ENCODE data around the gene RYR3. TPM values are rescaled to one million over a fixed set of nuclear protein-coding genes. Genes with fewer than 3 reads are reported as not detected.
"Not testable (repeated sequence)": the region's sequence is repeated elsewhere in the genome, so short reads cannot be mapped to it uniquely, and the experiment has no call there.

RYR3 gene
- total RNA-seq, 1 donor = 0.10 TPM

- H3K4me1 ChIP-seq (ENCODE audit: insufficient read depth, low read length) = no peaks in the 10 kb centered on the region
- H3K9me3 ChIP-seq (ENCODE audit: low read depth, low read length) = no peaks in the 10 kb centered on the region
- H3K27me3 ChIP-seq (ENCODE audit: insufficient read depth, low read length) = no peaks in the 10 kb centered on the region
- no peak overlapping the region for H3K4me3 ChIP-seq (ENCODE audit: low read length)
These were observed 258.3 kb downstream of the RYR3 start for GRCh38 chr15:33569036-33569435.

DNA sequence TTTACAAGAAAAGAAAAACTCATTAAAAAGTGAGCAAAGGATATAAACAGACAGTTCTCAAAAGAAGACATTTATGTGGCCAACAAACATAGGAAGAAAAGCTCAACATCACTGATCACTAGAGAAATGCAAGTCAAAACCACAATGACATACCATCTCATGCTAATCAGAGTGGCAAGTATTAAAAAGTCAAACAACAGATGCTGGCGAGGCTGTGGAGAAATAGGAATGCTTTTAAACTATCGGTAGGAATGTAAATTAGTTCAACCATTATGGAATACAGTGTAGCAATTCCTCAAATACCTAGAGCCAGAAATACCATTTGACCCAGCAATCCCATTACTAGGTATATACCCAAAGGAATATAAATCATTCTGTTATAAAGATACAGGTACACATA, 267.1 kb downstream of the RYR3 start:
- not testable (repeated sequence) for H3K4me3 ChIP-seq (ENCODE audit: low read length); H3K27me3 ChIP-seq (ENCODE audit: insufficient read depth, low read length); H3K9me3 ChIP-seq (ENCODE audit: low read depth, low read length); H3K4me1 ChIP-seq (ENCODE audit: insufficient read depth, low read length)

GRCh38 chr15:33580526-33580925, 269.8 kb downstream of the RYR3 start:
- Histone ChIP-seq H3K4me3 (ENCODE audit: low read length) (no peak overlapping the region), H3K9me3 (ENCODE audit: low read depth, low read length) (no peaks in the 10 kb centered on the region), H3K27me3 (ENCODE audit: insufficient read depth, low read length) (no peaks in the 10 kb centered on the region), H3K4me1 (ENCODE audit: insufficient read depth, low read length) (no peaks in the 10 kb centered on the region)

- H3K27me3 ChIP-seq (ENCODE audit: insufficient read depth, low read length) = no peaks in the 10 kb centered on the region
- no peaks in the 10 kb centered on the region for H3K4me1 ChIP-seq (ENCODE audit: insufficient read depth, low read length)
- no peaks in the 10 kb centered on the region for H3K9me3 ChIP-seq (ENCODE audit: low read depth, low read length)
- no peak overlapping the region for H3K4me3 ChIP-seq (ENCODE audit: low read length)
These were observed 270.3 kb downstream of the RYR3 start for GRCh38 chr15:33581032-33581431.

DNA sequence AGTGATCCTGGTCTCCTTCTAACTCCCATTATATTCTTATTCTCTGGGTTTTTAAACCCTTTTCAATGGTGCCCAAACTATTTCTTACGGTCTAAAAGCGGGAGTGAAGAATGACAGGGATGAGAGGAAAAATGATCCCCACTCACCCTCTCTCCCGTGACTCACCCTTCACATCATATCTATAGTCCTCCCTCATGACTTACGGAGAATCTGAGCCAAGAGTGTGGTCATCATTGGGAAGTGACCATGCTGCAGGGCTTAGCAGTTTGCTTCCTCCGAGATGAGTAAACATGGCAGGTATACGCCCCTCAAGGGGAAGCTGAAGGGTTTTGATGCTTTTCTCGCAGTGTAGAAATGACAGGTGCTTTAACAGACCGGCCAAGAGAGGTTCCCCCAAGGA, 274.0 kb downstream of the RYR3 start:
- Histone ChIP-seq H3K4me1 (ENCODE audit: insufficient read depth, low read length) (no peaks in the 10 kb centered on the region), H3K27me3 (ENCODE audit: insufficient read depth, low read length) (no peaks in the 10 kb centered on the region), H3K4me3 (ENCODE audit: low read length) (no peak overlapping the region), H3K9me3 (ENCODE audit: low read depth, low read length) (no peaks in the 10 kb centered on the region)

DNA sequence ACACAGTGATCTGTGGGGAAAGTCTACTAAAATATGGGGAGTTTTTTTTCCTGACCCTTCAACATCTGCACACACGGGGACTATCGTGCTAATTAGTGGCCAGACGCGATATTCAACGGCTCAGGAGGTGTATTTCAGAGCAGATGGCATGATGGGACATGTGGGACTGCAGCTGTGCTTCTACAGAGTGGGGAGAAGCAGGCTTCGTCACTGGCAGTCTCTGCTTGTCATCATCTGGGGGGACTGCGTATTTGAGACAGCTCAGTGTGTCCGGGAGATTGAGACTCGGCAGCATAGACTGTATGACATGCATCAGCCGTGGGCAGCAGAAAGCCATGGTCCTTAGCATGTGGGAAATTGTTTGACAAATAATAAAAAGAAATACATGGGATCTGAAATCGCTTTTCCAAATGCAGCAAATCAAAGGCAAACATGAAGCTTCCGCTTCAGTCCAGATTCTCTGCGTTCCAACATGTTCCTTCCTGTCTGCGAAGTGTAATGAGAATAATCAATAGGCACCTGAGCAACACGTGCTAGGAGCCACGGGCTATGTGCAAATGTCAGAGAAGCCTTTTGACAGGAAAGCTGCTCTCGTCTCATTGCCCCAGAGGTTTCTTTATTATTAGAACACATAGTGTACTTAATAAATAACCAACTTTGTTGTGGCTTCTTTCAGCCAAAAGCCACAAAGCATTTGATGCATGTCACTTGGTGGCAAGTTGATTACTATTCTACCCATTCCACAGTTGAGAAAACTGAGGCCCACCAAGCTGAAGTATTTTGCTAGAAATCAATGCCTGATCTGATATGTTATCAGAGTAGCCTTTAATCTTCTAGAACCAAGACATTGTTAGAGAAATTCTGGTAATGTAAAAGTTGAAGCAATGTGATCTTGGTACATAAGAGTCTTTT, 276.3 kb downstream of the RYR3 start:
- Histone ChIP-seq H3K9me3 (ENCODE audit: low read depth, low read length) (no peaks in the 10 kb centered on the region), H3K4me1 (ENCODE audit: insufficient read depth, low read length) (no peaks in the 10 kb centered on the region), H3K27me3 (ENCODE audit: insufficient read depth, low read length) (no peaks in the 10 kb centered on the region), H3K4me3 (ENCODE audit: low read length) (no peak overlapping the region)

- Histone ChIP-seq H3K4me1 (ENCODE audit: insufficient read depth, low read length) (no peaks in the 10 kb centered on the region), H3K4me3 (ENCODE audit: low read length) (no peak overlapping the region), H3K27me3 (ENCODE audit: insufficient read depth, low read length) (no peaks in the 10 kb centered on the region), H3K9me3 (ENCODE audit: low read depth, low read length) (no peaks in the 10 kb centered on the region)
These were observed 277.0 kb downstream of the RYR3 start for GRCh38 chr15:33587773-33588172.

GRCh38 chr15:33592864-33593263, 282.1 kb downstream of the RYR3 start:
- Histone ChIP-seq H3K27me3 (ENCODE audit: insufficient read depth, low read length) (no peaks in the 10 kb centered on the region), H3K4me3 (ENCODE audit: low read length) (no peak overlapping the region), H3K4me1 (ENCODE audit: insufficient read depth, low read length) (no peaks in the 10 kb centered on the region), H3K9me3 (ENCODE audit: low read depth, low read length) (no peaks in the 10 kb centered on the region)

DNA sequence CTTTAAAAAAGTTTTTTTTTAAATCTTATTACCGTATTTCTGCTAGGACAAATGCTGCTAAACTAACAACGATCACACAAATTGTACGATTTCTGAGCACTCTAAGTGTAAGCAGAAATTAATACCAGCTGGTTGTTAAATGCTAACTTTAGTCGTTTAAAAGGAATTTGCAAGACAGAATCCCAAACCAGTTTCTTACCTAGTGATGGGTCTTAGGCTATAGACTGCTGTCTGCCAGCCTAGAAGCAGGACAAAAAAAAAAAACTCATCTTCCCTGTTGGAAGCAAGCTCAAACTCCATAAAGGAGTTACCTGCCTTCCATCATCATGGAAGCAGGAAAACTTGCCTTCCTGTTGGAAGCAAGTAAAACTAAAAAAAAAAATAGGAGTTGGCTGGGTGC, 287.6 kb downstream of the RYR3 start:
- not testable (repeated sequence) for H3K4me3 ChIP-seq (ENCODE audit: low read length); H3K4me1 ChIP-seq (ENCODE audit: insufficient read depth, low read length); H3K9me3 ChIP-seq (ENCODE audit: low read depth, low read length); H3K27me3 ChIP-seq (ENCODE audit: insufficient read depth, low read length)

- H3K4me3 ChIP-seq (ENCODE audit: low read length) = no peak overlapping the region
These were observed 289.4 kb downstream of the RYR3 start for GRCh38 chr15:33600212-33600611.

GRCh38 chr15:33601461-33601860, 290.7 kb downstream of the RYR3 start:
- Histone ChIP-seq H3K4me1 (ENCODE audit: insufficient read depth, low read length) (no peaks in the 10 kb centered on the region), H3K9me3 (ENCODE audit: low read depth, low read length) (no peaks in the 10 kb centered on the region), H3K4me3 (ENCODE audit: low read length) (no peak overlapping the region), H3K27me3 (ENCODE audit: insufficient read depth, low read length) (no peaks in the 10 kb centered on the region)

More at GRCh38 chr15:33600212-33600611, 289.4 kb downstream of the RYR3 start:
- Histone ChIP-seq H3K27me3 (ENCODE audit: insufficient read depth, low read length) (no peaks in the 10 kb centered on the region), H3K4me1 (ENCODE audit: insufficient read depth, low read length) (no peaks in the 10 kb centered on the region), H3K9me3 (ENCODE audit: low read depth, low read length) (no peaks in the 10 kb centered on the region)

- Histone ChIP-seq H3K27me3 (ENCODE audit: insufficient read depth, low read length) (no peaks in the 10 kb centered on the region), H3K9me3 (ENCODE audit: low read depth, low read length) (no peaks in the 10 kb centered on the region), H3K4me1 (ENCODE audit: insufficient read depth, low read length) (no peaks in the 10 kb centered on the region), H3K4me3 (ENCODE audit: low read length) (no peak overlapping the region)
These were observed 297.9 kb downstream of the RYR3 start for GRCh38 chr15:33608714-33609113.

DNA sequence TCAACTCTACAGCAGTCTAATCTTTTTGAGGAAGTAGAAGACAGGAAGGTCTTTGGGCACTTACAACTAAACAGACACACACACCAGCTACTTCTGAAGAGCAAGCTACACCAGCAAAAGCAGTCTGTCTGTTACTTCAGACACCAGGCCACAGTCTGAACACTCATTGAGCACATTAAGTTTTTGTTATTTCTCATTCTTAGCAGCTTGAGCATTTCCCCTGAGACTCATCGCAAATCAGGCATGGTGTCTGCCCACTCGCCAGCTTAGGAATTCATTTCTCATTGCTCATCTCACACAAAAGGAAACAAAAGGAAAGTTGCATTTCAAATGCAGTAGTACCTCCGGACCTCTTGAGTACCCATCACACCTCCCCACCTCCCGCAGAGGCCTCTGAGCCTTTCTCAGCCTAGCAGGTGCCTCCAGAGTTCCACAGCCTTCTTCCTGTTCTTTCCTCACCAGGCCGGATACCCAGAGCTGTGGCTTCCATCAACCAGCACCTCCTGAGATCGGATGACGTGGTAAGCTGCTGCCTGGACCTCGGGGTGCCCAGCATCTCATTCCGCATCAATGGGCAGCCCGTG, 302.0 kb downstream of the RYR3 start:
- H3K9me3 ChIP-seq (ENCODE audit: low read depth, low read length) = no peaks in the 10 kb centered on the region
- H3K27me3 ChIP-seq (ENCODE audit: insufficient read depth, low read length) = no peaks in the 10 kb centered on the region
- H3K4me3 ChIP-seq (ENCODE audit: low read length) = no peak overlapping the region
- no peaks in the 10 kb centered on the region for H3K4me1 ChIP-seq (ENCODE audit: insufficient read depth, low read length)

- no peaks in the 10 kb centered on the region for H3K9me3 ChIP-seq (ENCODE audit: low read depth, low read length)
- no peak overlapping the region for H3K4me3 ChIP-seq (ENCODE audit: low read length)
- no peaks in the 10 kb centered on the region for H3K4me1 ChIP-seq (ENCODE audit: insufficient read depth, low read length)
- H3K27me3 ChIP-seq (ENCODE audit: insufficient read depth, low read length) = no peaks in the 10 kb centered on the region
These were observed 305.7 kb downstream of the RYR3 start for GRCh38 chr15:33616475-33616874.

DNA sequence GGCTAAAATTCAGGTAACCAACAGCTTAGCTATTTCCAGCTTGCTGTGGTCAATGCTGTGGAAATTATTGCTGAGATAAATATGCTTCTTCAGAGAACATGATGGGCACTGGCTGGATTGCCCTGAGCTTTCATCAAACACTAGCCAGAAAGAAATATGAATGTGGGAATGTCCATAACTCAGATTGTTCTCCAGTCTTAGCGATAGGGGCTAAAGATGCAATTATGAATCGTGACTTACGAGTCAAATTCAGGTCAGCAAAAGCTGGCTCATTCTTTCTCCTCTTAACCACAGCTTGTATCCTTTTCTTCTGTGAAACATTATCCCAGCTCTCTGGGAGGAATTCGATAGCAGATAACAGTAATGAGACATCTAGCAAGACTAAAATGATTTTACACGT, 307.6 kb downstream of the RYR3 start:
- H3K27me3 ChIP-seq (ENCODE audit: insufficient read depth, low read length) = no peaks in the 10 kb centered on the region
- no peaks in the 10 kb centered on the region for H3K9me3 ChIP-seq (ENCODE audit: low read depth, low read length)
- H3K4me3 ChIP-seq (ENCODE audit: low read length) = no peak overlapping the region
- no peaks in the 10 kb centered on the region for H3K4me1 ChIP-seq (ENCODE audit: insufficient read depth, low read length)

DNA sequence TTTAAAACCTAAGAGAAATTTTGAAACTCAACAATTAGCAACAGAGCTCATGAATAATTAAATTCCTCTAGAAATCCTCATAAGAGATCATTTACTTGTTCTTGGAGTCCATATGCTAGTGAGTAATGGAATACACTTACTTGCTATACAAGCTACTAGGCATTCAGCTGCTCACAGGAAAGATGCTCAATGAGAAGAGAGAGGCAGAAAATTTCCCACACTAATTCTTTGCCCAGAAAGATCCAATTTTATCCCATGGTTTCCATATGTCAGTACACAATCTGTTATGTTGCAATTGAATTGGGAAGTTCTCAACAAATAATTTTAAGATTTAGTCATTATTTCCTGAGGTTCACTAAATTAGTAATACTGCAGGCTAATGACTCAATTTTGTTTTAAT, 310.4 kb downstream of the RYR3 start:
- H3K4me1 ChIP-seq (ENCODE audit: insufficient read depth, low read length) = no peaks in the 10 kb centered on the region
- no peaks in the 10 kb centered on the region for H3K9me3 ChIP-seq (ENCODE audit: low read depth, low read length)
- no peaks in the 10 kb centered on the region for H3K27me3 ChIP-seq (ENCODE audit: insufficient read depth, low read length)
- H3K4me3 ChIP-seq (ENCODE audit: low read length) = no peak overlapping the region

Data from mononuclear cell (primary cell).